ENCODE data around the gene VPS13D.

Gene VPS13D

GRCh38 chr1:12346483-12347151 lies 116.8 kb downstream of the VPS13D start:
- no peak for DNase-seq (ENCODE audit: low spot score)
- in situ Hi-C loops (cut with MboI; ENCODE audit: low sequenced_read_pairs, unreplicated experiment): no loop called here
- no peak for TF ChIP-seq CTCF (IDR thresholded peaks at IDR 0.05; ENCODE audit: borderline replicate concordance, control extremely low read depth, extremely low read depth, insufficient read depth, missing control alignments)

GRCh38 chr1:12348113-12348512 lies 118.3 kb downstream of the VPS13D start:
- in situ Hi-C loops (cut with MboI; ENCODE audit: low sequenced_read_pairs, unreplicated experiment): no loop called here

GRCh38 chr1:12353981-12354380 lies 124.2 kb downstream of the VPS13D start:
- no peak for TF ChIP-seq CTCF (IDR thresholded peaks at IDR 0.05; ENCODE audit: borderline replicate concordance, control extremely low read depth, extremely low read depth, insufficient read depth, missing control alignments)
- DNase-seq (ENCODE audit: low spot score): no peak
- in situ Hi-C loops (cut with MboI; ENCODE audit: low sequenced_read_pairs, unreplicated experiment): no loop called here

More at GRCh38 chr1:12348113-12348512, 118.3 kb downstream of the VPS13D start:
- no peak for DNase-seq (ENCODE audit: low spot score)
- no peak for TF ChIP-seq CTCF (IDR thresholded peaks at IDR 0.05; ENCODE audit: borderline replicate concordance, control extremely low read depth, extremely low read depth, insufficient read depth, missing control alignments)

- no peak for DNase-seq (ENCODE audit: low spot score)
- TF ChIP-seq CTCF (IDR thresholded peaks at IDR 0.05; ENCODE audit: borderline replicate concordance, control extremely low read depth, extremely low read depth, insufficient read depth, missing control alignments): no peak
- in situ Hi-C loops (cut with MboI; ENCODE audit: low sequenced_read_pairs, unreplicated experiment): no loop called here
Observed at GRCh38 chr1:12356004-12356890, 126.4 kb downstream of the VPS13D start.

- no peak for DNase-seq (ENCODE audit: low spot score)
- in situ Hi-C loops (cut with MboI; ENCODE audit: low sequenced_read_pairs, unreplicated experiment): no loop called here
- no peak for TF ChIP-seq CTCF (IDR thresholded peaks at IDR 0.05; ENCODE audit: borderline replicate concordance, control extremely low read depth, extremely low read depth, insufficient read depth, missing control alignments)
Observed at GRCh38 chr1:12358499-12358898, 128.7 kb downstream of the VPS13D start.

GRCh38 chr1:12359359-12360133 lies 129.7 kb downstream of the VPS13D start:
- in situ Hi-C loops (cut with MboI; ENCODE audit: low sequenced_read_pairs, unreplicated experiment): no loop called here
- no peak for TF ChIP-seq CTCF (IDR thresholded peaks at IDR 0.05; ENCODE audit: borderline replicate concordance, control extremely low read depth, extremely low read depth, insufficient read depth, missing control alignments)
- no peak for DNase-seq (ENCODE audit: low spot score)

All from GM13976 (cell line).